H1 (cell line): ENCODE data around the gene PARD3. TPM values are rescaled to one million over a fixed set of nuclear protein-coding genes. Genes with fewer than 3 reads are reported as not detected.

Source experiments
- CTCF ChIA-PET: fragments of 300-600 bp; sonication (Branson Sonifier 250); formaldehyde crosslinking; loops from one replicate; lab custom pipeline; 2021; ENCODE audit not compliant: partially characterized antibody; lab: Charles Lee
- POLR2A ChIA-PET: fragments of 300-600 bp; sonication (Branson Sonifier 250); formaldehyde crosslinking; loops from one replicate; lab custom pipeline; 2021; ENCODE audit warnings: inconsistent platforms; ENCODE audit not compliant: partially characterized antibody; lab: Charles Lee
- DNase-seq, 2 experiments: peaks; one replicate each; pipeline versions ENCODE4 v3.0.0 to v3.0.0-alpha.2; 2010 to 2022; ENCODE audit warnings: low spot score in 2 of 2, low read depth in 1 of 2, mixed read lengths in 1 of 2
- FAIRE-seq: peaks from 2 replicates; lab custom pipeline; 2011; peaks lifted over from hg19 to GRCh38; lab: Jason Lieb, UNC
- H2AFZ ChIP-seq: 2 replicates; pipeline ENCODE4 v1.8.1; 2012; ENCODE audit warnings: low read length, inconsistent platforms
- H2AK5ac ChIP-seq: 2 replicates; pipeline ENCODE4 v1.6.1; 2013; ENCODE audit warnings: low read depth, low read length
- H2BK120ac ChIP-seq: replicated peaks from 2 replicates; pipeline ENCODE3; 2013; ENCODE audit warnings: low read depth, low read length, inconsistent platforms
- H2BK12ac ChIP-seq: 2 replicates; pipeline ENCODE4 v1.6.1; 2013; ENCODE audit warnings: low read depth, low read length
- H2BK15ac ChIP-seq: 2 replicates; pipeline ENCODE4 v1.6.1; 2013; ENCODE audit warnings: low read length
- H2BK20ac ChIP-seq: 2 replicates; pipeline ENCODE4 v1.6.1; 2013; ENCODE audit warnings: low read length
- H2BK5ac ChIP-seq: 2 replicates; pipeline ENCODE4 v1.6.1; 2013; ENCODE audit warnings: low read depth, low read length
- H3K14ac ChIP-seq: 2 replicates; pipeline ENCODE4 v1.6.1; 2013; ENCODE audit warnings: inconsistent platforms; ENCODE audit not compliant: insufficient read length
- H3K18ac ChIP-seq: 2 replicates; pipeline ENCODE4 v1.6.1; 2013; ENCODE audit warnings: low read length; ENCODE audit errors: extremely low read depth
- H3K23ac ChIP-seq: 2 replicates; pipeline ENCODE4 v1.6.1; 2013; ENCODE audit warnings: inconsistent platforms; ENCODE audit not compliant: insufficient read length
- H3K23me2 ChIP-seq: 2 replicates; pipeline ENCODE4 v1.6.1; 2013; ENCODE audit warnings: low read depth, low read length
- H3K27ac ChIP-seq: 2 replicates; pipeline ENCODE4 v1.6.1; 2011; ENCODE audit warnings: low read depth, low read length, inconsistent platforms
- H3K27me3 ChIP-seq, 4 experiments: replicated peaks in 1 of 4; 1 replicate in 1 of 4; 2 replicates in 3 of 4; pipeline versions ENCODE4 v1.6.1 to v1.8.1; 2011 to 2013; ENCODE audit warnings: low read length in 3 of 4, mild to moderate bottlenecking in 3 of 4, inconsistent platforms in 2 of 4, mixed read lengths in 2 of 4, moderate library complexity in 1 of 4; ENCODE audit not compliant: control insufficient read depth in 3 of 4, insufficient read depth in 3 of 4; ENCODE audit errors: extremely low read depth in 1 of 4
- H3K36me3 ChIP-seq, 4 experiments: 2 replicates each; pipeline versions ENCODE4 v1.6.1 to v1.8.1; 2011 to 2013; ENCODE audit warnings: mild to moderate bottlenecking in 4 of 4, low read length in 3 of 4, moderate library complexity in 2 of 4, control low read depth in 1 of 4, inconsistent platforms in 1 of 4; ENCODE audit not compliant: insufficient read depth in 4 of 4, control insufficient read depth in 2 of 4
- H3K4ac ChIP-seq: replicated peaks from 2 replicates; pipeline ENCODE3; 2013; ENCODE audit warnings: low read length, low read depth, mixed read lengths, inconsistent platforms; ENCODE audit not compliant: insufficient read length
- H3K4me1 ChIP-seq, 4 experiments: replicated peaks in 1 of 4; 1 replicate in 1 of 4; 2 replicates in 3 of 4; pipeline versions ENCODE4 v1.6.1 to v1.8.1; 2011 to 2013; ENCODE audit warnings: low read length in 3 of 4, inconsistent platforms in 2 of 4, mixed read lengths in 1 of 4; ENCODE audit not compliant: insufficient read depth in 4 of 4, control insufficient read depth in 3 of 4
- H3K4me2 ChIP-seq, 2 experiments: 2 replicates each; pipeline versions ENCODE4 v1.6.1 to v1.8.1; 2011 to 2013; ENCODE audit warnings: low read depth in 2 of 2, low read length in 2 of 2, control low read depth in 1 of 2, inconsistent platforms in 1 of 2, mild to moderate bottlenecking in 1 of 2; ENCODE audit not compliant: insufficient read depth in 1 of 2
- H3K4me3 ChIP-seq, 4 experiments: fragments of 200-600, 300-600 bp in 1 of 4; sonication (generic), shearing (Covaris generic), sonication (Bioruptor Twin) in 1 of 4; 2 replicates each; pipeline versions ENCODE4 v1.5.1 to v1.8.1; 2011 to 2016; ENCODE audit warnings: low read length in 4 of 4, low read depth in 3 of 4, control low read depth in 2 of 4, inconsistent platforms in 2 of 4, mild to moderate bottlenecking in 2 of 4, mixed read lengths in 1 of 4, moderate library complexity in 1 of 4; ENCODE audit not compliant: insufficient read depth in 2 of 4; ENCODE audit errors: extremely low read depth in 1 of 4
- H3K56ac ChIP-seq: replicated peaks from 2 replicates; pipeline ENCODE3; 2013; ENCODE audit warnings: low read depth, mild to moderate bottlenecking, mixed read lengths, low read length, inconsistent platforms; ENCODE audit not compliant: insufficient read length
- H3K79me1 ChIP-seq: 2 replicates; pipeline ENCODE4 v1.6.1; 2013; ENCODE audit warnings: low read depth, low read length, control low read depth
- H3K79me2 ChIP-seq, 2 experiments: 2 replicates each; pipeline versions ENCODE4 v1.6.1 to v1.8.1; 2012 to 2013; ENCODE audit warnings: low read length in 2 of 2, mild to moderate bottlenecking in 2 of 2, inconsistent platforms in 1 of 2; ENCODE audit not compliant: insufficient read depth in 2 of 2, control insufficient read depth in 1 of 2
- H3K9ac ChIP-seq, 4 experiments: replicated peaks in 1 of 4; 1 replicate in 1 of 4; 2 replicates in 3 of 4; pipeline versions ENCODE4 v1.6.1 to v1.8.1; 2011 to 2013; ENCODE audit warnings: low read depth in 3 of 4, low read length in 3 of 4, control low read depth in 2 of 4, mild to moderate bottlenecking in 2 of 4, moderate library complexity in 2 of 4, inconsistent platforms in 1 of 4; ENCODE audit errors: extremely low read depth in 1 of 4
- H3K9me3 ChIP-seq, 2 experiments: 2 replicates each; pipeline versions ENCODE4 v1.6.1 to v1.8.1; 2012 to 2013; ENCODE audit warnings: mild to moderate bottlenecking in 2 of 2, moderate library complexity in 2 of 2, control low read depth in 1 of 2, inconsistent platforms in 1 of 2, low read depth in 1 of 2, low read length in 1 of 2, mixed read lengths in 1 of 2; ENCODE audit not compliant: insufficient read depth in 2 of 2
- H4K20me1 ChIP-seq, 2 experiments: replicated peaks in 1 of 2; 2 replicates each; pipeline versions ENCODE3 to v1.8.1; 2011 to 2013; ENCODE audit warnings: inconsistent platforms in 2 of 2, low read length in 2 of 2, mild to moderate bottlenecking in 1 of 2; ENCODE audit not compliant: insufficient read depth in 2 of 2, control insufficient read depth in 1 of 2
- H4K5ac ChIP-seq: 2 replicates; pipeline ENCODE4 v1.6.1; 2013; ENCODE audit warnings: low read length, low read depth, mixed read lengths, inconsistent platforms; ENCODE audit not compliant: insufficient read length
- H4K8ac ChIP-seq: 2 replicates; pipeline ENCODE4 v1.8.0; 2013; ENCODE audit warnings: mild to moderate bottlenecking, moderate library complexity, low read length, inconsistent platforms; ENCODE audit not compliant: insufficient read depth; ENCODE audit errors: extremely low read depth
- H4K91ac ChIP-seq: replicated peaks from 2 replicates; pipeline ENCODE3; 2013; ENCODE audit warnings: low read length, mixed read lengths, inconsistent platforms; ENCODE audit not compliant: insufficient read length
- ASH2L ChIP-seq: fragments of 200-600, 300-600 bp; sonication (generic); IDR thresholded peaks from one replicate; pipeline ENCODE4 v1.7.1; 2017; ENCODE audit warnings: low read length
- BCL11A ChIP-seq, 2 experiments: IDR thresholded peaks; one replicate each; pipeline ENCODE4 v1.6.1; 2011; ENCODE audit warnings: low read depth in 2 of 2, low read length in 2 of 2, mild to moderate bottlenecking in 2 of 2
- CHD1 ChIP-seq: IDR thresholded peaks from 2 replicates; pipeline ENCODE4 v1.6.1; 2012; ENCODE audit warnings: low read depth, low read length, improper control_type of control experiment
- CTBP2 ChIP-seq: IDR thresholded peaks from 2 replicates; pipeline ENCODE4 v1.7.0; 2011; ENCODE audit warnings: borderline replicate concordance, mild to moderate bottlenecking, moderate library complexity, mixed read lengths, low read length; ENCODE audit not compliant: insufficient read depth, insufficient read length
- GABPA ChIP-seq: IDR thresholded peaks from 2 replicates; pipeline ENCODE4 v1.6.1; 2011; ENCODE audit warnings: mild to moderate bottlenecking, low read length, moderate library complexity, borderline replicate concordance; ENCODE audit not compliant: insufficient read depth
- JUND ChIP-seq: IDR thresholded peaks from 2 replicates; pipeline ENCODE4 v1.6.1; 2011; ENCODE audit warnings: mild to moderate bottlenecking, improper control_type of control experiment, low read length
- KDM1A ChIP-seq: fragments of 200-600, 300-600 bp; sonication (generic); IDR thresholded peaks from 2 replicates; pipeline ENCODE4 v1.7.1; 2016; ENCODE audit warnings: mild to moderate bottlenecking, low read length, borderline replicate concordance
- NANOG ChIP-seq: IDR thresholded peaks from 2 replicates; pipeline ENCODE4 v1.6.1; 2011; ENCODE audit warnings: low read length, low read depth, mild to moderate bottlenecking, inconsistent platforms; ENCODE audit not compliant: insufficient read depth, poor library complexity, severe bottlenecking
- RAD21 ChIP-seq, 2 experiments: IDR thresholded peaks in 1 of 2; conservative IDR thresholded peaks in 1 of 2; 2 replicates each; pipeline ENCODE4 v1.6.1; 2011; ENCODE audit warnings: low read depth in 2 of 2, low read length in 2 of 2, improper control_type of control experiment in 1 of 2, inconsistent platforms in 1 of 2, mild to moderate bottlenecking in 1 of 2, moderate library complexity in 1 of 2
- RFX5 ChIP-seq: IDR thresholded peaks from 2 replicates; pipeline ENCODE4 v1.6.1; 2011; ENCODE audit warnings: low read depth, low read length, improper control_type of control experiment, borderline replicate concordance
- RNF2 ChIP-seq: fragments of 200-900, 300-1000 bp; sonication (generic); IDR thresholded peaks from 2 replicates; pipeline ENCODE4 v1.7.1; 2016; ENCODE audit warnings: borderline replicate concordance, low read depth, mild to moderate bottlenecking, antibody characterized with exemption, low read length; ENCODE audit not compliant: poor library complexity, severe bottlenecking; ENCODE audit errors: missing control alignments
- SIRT6 ChIP-seq: IDR thresholded peaks from one replicate; pipeline ENCODE4 v1.7.1; 2012; ENCODE audit warnings: low read length, inconsistent platforms
- TCF12 ChIP-seq: IDR thresholded peaks from 2 replicates; pipeline ENCODE4 v1.6.1; 2011; ENCODE audit warnings: low read depth, mild to moderate bottlenecking, low read length
- WGBS, 2 experiments: shearing (Covaris generic) in 1 of 2; methylation state at CpG; one replicate each; pipeline versions ENCODE4 v1.1.6 to v1.1.7; 2013 to 2015; ENCODE audit warnings: low lambda C conversion rate in 2 of 2, mixed read lengths in 2 of 2, inconsistent platforms in 1 of 2, low coverage in 1 of 2, missing lambda C conversion rate in 1 of 2; ENCODE audit not compliant: insufficient replicate concordance in 2 of 2, insufficient coverage in 1 of 2, insufficient read length in 1 of 2; ENCODE audit errors: extremely low coverage in 1 of 2, missing lambda C conversion rate in 1 of 2; 5-methylcytosine and 5-hydroxymethylcytosine counted together
- polyA plus RNA-seq, 7 experiments: library from polyadenylated mRNA; depleted of rRNA in 3 of 7; stranded (reverse) in 5 of 7; unstranded in 2 of 7; fragments of >200 nt in 5 of 7; fragments of 200-250 nt in 2 of 7; gene quantifications; 1 replicate in 5 of 7; 2 replicates in 1 of 7; 4 replicates in 1 of 7; pipeline versions ENCODE4 v1.2.1 to v1.2.3, GENCODE V29; 2011 to 2013; ENCODE audit warnings: missing spikeins in 2 of 7, mixed read lengths in 2 of 7
- total RNA-seq: library from RNA; stranded (reverse); fragmentation: NEBNext Ultra II Directional; extraction: Animal tissue kit (Norgen Biotek cat#: 25700); gene quantifications from 2 replicates; pipeline ENCODE4 v1.2.1, GENCODE V29; 2021

Gene PARD3
- total and polyA plus RNA-seq, 2 of the 8 experiments (the other 6 are each of a cell fraction or from before 2014, with no cell fraction given): 19.7 to 49.1 TPM

DNA sequence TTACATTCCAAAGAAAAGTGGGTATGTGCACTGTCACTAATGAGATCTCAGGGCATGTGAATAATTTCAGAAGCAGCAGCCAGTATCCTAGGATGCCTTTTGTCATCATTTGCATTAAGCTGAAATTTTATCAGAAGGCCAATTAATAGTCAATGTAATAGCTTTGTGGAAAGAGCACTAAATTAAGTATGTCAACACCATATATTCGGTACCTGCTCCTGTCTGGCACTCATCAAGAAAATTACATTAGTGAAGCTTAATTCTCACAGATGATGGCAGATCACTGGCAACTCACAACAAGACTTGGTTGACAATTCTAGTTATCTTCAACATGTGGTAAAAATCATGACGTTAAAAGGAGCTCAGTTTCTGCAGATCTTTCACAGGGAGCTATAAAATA, 271.4 kb downstream of the PARD3 start:
- H4K5ac ChIP-seq: no peak overlapping the region
- H2BK20ac ChIP-seq: no peak overlapping the region
- no peaks in the 10 kb centered on the region for H4K20me1 ChIP-seq
- H4K91ac ChIP-seq: no peak overlapping the region
- H3K79me1 ChIP-seq: no peaks in the 10 kb centered on the region
- no peaks in the 10 kb centered on the region for H3K23me2 ChIP-seq
- no peak overlapping the region for H3K23ac ChIP-seq
- H3K27me3 ChIP-seq: no peaks in the 10 kb centered on the region
- POLR2A ChIA-PET: no interaction called here
- no peaks in the 10 kb centered on the region for H3K9me3 ChIP-seq
- H4K8ac ChIP-seq: no peak overlapping the region
- H2BK120ac ChIP-seq: no peak overlapping the region
- H3K56ac ChIP-seq: no peak overlapping the region
- no peak overlapping the region for H3K18ac ChIP-seq
- no peak overlapping the region for H3K27ac ChIP-seq
- H2AK5ac ChIP-seq: no peak overlapping the region
- H3K79me2 ChIP-seq: peaks cover 0 to 9% of the 10 kb centered on the region in 2 experiments; a peak in 2 of 4 replicates
- no peak overlapping the region for H2BK15ac ChIP-seq
- peaks cover 0 to 1% (median under 1%) of the 10 kb centered on the region in 4 experiments; a peak in 2 of 7 replicates for H3K4me1 ChIP-seq
- TF ChIP-seq RAD21 (IDR thresholded peaks at IDR 0.05 in 1 of 2, conservative IDR thresholded peaks at IDR 0.05 in 1 of 2; ENCODE audit: low read depth in 2 of 2, low read length in 2 of 2) (no peak), KDM1A (no peak), CHD1 (no peak), ASH2L (no peak), JUND (no peak), RNF2 (no peak), RFX5 (no peak), TCF12 (no peak), CTBP2 (no peak), BCL11A (IDR thresholded peaks at IDR 0.05; ENCODE audit: low read depth in 2 of 2, low read length in 2 of 2) (no peak), SIRT6 (no peak), GABPA (no peak), NANOG (no peak)
- no peak overlapping the region for H3K9ac ChIP-seq
- H2BK12ac ChIP-seq: no peak overlapping the region
- FAIRE-seq: no peak
- WGBS, 2 experiments: 82% methylated on average over 2 of the region's 2 CpGs; no CpG with 5 or more reads in 1 of the 2 experiments
- H3K36me3 ChIP-seq: no peaks in the 10 kb centered on the region
- DNase-seq: no peak
- no peak overlapping the region for H2AFZ ChIP-seq
- no peak overlapping the region for H2BK5ac ChIP-seq
- H3K14ac ChIP-seq: no peak overlapping the region
- no peak overlapping the region for H3K4me2 ChIP-seq
- no peak overlapping the region for H3K4ac ChIP-seq
- CTCF ChIA-PET: interaction anchor here (0.6 to 1.4 kb wide), 4 partner anchors 11 to 93 kb away, joined by 3 to 5 read pairs (median 3); no protein-coding TSS in a partner anchor
- H3K4me3 ChIP-seq: no peak overlapping the region
